CD8-positive, alpha-beta memory T cell (primary cell): ENCODE measurements around the gene FITM1. TPM values are rescaled to one million over a fixed set of nuclear protein-coding genes. Genes with fewer than 3 reads are reported as not detected.

ENCODE experiments used
- CTCF ChIA-PET: fragments of 350-600 bp; sonication (Branson Sonifier 250); formaldehyde crosslinking; loops from one replicate; lab custom pipeline; 2021; ENCODE audit warnings: antibody characterized with exemption; lab: Charles Lee
- POLR2A ChIA-PET: fragments of 350-600 bp; sonication (Branson Sonifier 250); formaldehyde crosslinking; loops from one replicate; lab custom pipeline; 2021; ENCODE audit warnings: antibody characterized with exemption; lab: Charles Lee
- DNase-seq, 5 donors: peaks; one replicate each; pipeline versions ENCODE4 v3.0.0 to v3.0.0-alpha.2; 2020 to 2022; ENCODE audit warnings: mixed read lengths in 1 of 5
- H3K27ac ChIP-seq: one replicate; pipeline ENCODE4 v1.7.0; 2013; ENCODE audit warnings: low read depth, mild to moderate bottlenecking, low read length, moderate library complexity
- H3K27me3 ChIP-seq: 2 replicates; pipeline ENCODE4 v1.7.0; 2013; ENCODE audit warnings: low read length, mild to moderate bottlenecking; ENCODE audit not compliant: insufficient read depth, poor library complexity, severe bottlenecking
- H3K36me3 ChIP-seq: 2 replicates; pipeline ENCODE4 v1.7.0; 2013; ENCODE audit warnings: mild to moderate bottlenecking, low read length, moderate library complexity; ENCODE audit not compliant: insufficient read depth
- H3K4me1 ChIP-seq: 2 replicates; pipeline ENCODE4 v1.7.0; 2013; ENCODE audit warnings: mild to moderate bottlenecking, low read length, moderate library complexity; ENCODE audit not compliant: insufficient read depth
- H3K4me3 ChIP-seq: 2 replicates; pipeline ENCODE4 v1.7.0; 2013; ENCODE audit warnings: mild to moderate bottlenecking, low read length
- H3K9me3 ChIP-seq: 2 replicates; pipeline ENCODE4 v1.7.0; 2013; ENCODE audit warnings: mild to moderate bottlenecking, low read length
- H3K27ac Mint-ChIP-seq, 8 donors: one replicate each; pipeline ENCODE4 v1.8.0; 2020 to 2021; ENCODE audit warnings: mixed read lengths in 8 of 8, mild to moderate bottlenecking in 6 of 8, inconsistent platforms in 3 of 8, moderate library complexity in 3 of 8
- H3K27me3 Mint-ChIP-seq, 2 donors: one replicate each; pipeline ENCODE4 v1.8.0; 2020 to 2021; ENCODE audit warnings: mixed read lengths in 2 of 2, mild to moderate bottlenecking in 1 of 2, moderate library complexity in 1 of 2
- H3K36me3 Mint-ChIP-seq, 3 donors: one replicate each; pipeline ENCODE4 v1.8.0; 2020 to 2021; ENCODE audit warnings: mixed read lengths in 3 of 3, inconsistent platforms in 1 of 3, mild to moderate bottlenecking in 1 of 3
- H3K4me1 Mint-ChIP-seq, 3 donors: one replicate each; pipeline ENCODE4 v1.8.0; 2020 to 2021; ENCODE audit warnings: mixed read lengths in 3 of 3, inconsistent platforms in 1 of 3, mild to moderate bottlenecking in 1 of 3
- H3K4me3 Mint-ChIP-seq, 7 donors: one replicate each; pipeline ENCODE4 v1.8.0; 2020 to 2021; ENCODE audit warnings: mixed read lengths in 7 of 7, mild to moderate bottlenecking in 6 of 7, moderate library complexity in 4 of 7, inconsistent platforms in 2 of 7
- H3K9me3 Mint-ChIP-seq, 5 donors: one replicate each; pipeline ENCODE4 v1.8.0; 2020 to 2022; ENCODE audit warnings: mixed read lengths in 5 of 5, mild to moderate bottlenecking in 3 of 5, moderate library complexity in 2 of 5, inconsistent platforms in 1 of 5
- polyA plus RNA-seq: library from polyadenylated mRNA; unstranded; fragments of 300-500 nt; fragmentation: Illumina TruSeq; gene quantifications from one replicate; pipeline ENCODE4 v1.2.3, GENCODE V29; 2021
- total RNA-seq, 2 experiments: library from RNA; stranded (reverse); gene quantifications; one replicate each; pipeline ENCODE4 v1.2.3, GENCODE V29; 2021

FITM1 gene
- total and polyA plus RNA-seq, 3 experiments from 2014 or later, result 0.58 to 1.1 TPM; not detected in 1

- ChIA-PET POLR2A (interaction anchor here (0.5 kb wide), 1 partner anchor 1580 kb away, joined by 8 read pairs; no protein-coding TSS in a partner anchor), CTCF (interaction anchor here (0.9 to 3.7 kb wide), 5 partner anchors 10 to 70 kb away, joined by 3 to 36 read pairs (median 4); partner anchors contain the start of genes EMC9, IRF9 and PSME1)
- H3K9me3 Mint-ChIP-seq, result no peaks in the 10 kb centered on the region
- peak overlapping the region in 1 of 8 donors; percentile 23 for H3K27ac Mint-ChIP-seq
- no peak overlapping the region for H3K4me3 ChIP-seq
- peaks cover 56% of the 10 kb centered on the region for H3K36me3 ChIP-seq
- no peaks in the 10 kb centered on the region for H3K9me3 ChIP-seq
- H3K27me3 Mint-ChIP-seq, result no peaks in the 10 kb centered on the region
- no peak for DNase-seq
- H3K27ac ChIP-seq, result no peak overlapping the region
- H3K27me3 ChIP-seq, result no peaks in the 10 kb centered on the region
- H3K4me1 ChIP-seq, result peaks cover 27% of the 10 kb centered on the region
- peaks cover 27 to 44% (median 36%) of the 10 kb centered on the region in 3 donors for H3K4me1 Mint-ChIP-seq
- peaks cover 8 to 76% (median 10%) of the 10 kb centered on the region in 3 donors for H3K36me3 Mint-ChIP-seq
- peak overlapping the region in 2 of 7 donors; percentile 36 to 98 for H3K4me3 Mint-ChIP-seq
Measured at GRCh38 chr14:24150993-24151392, 20.5 kb downstream of the FITM1 start.

- peak overlapping the region in 2 of 7 donors; percentile 36 to 98 for H3K4me3 Mint-ChIP-seq
- no peaks in the 10 kb centered on the region for H3K27me3 ChIP-seq
- peaks cover 8 to 74% (median 10%) of the 10 kb centered on the region in 3 donors for H3K36me3 Mint-ChIP-seq
- peak overlapping the region in 1 of 8 donors; percentile 61 for H3K27ac Mint-ChIP-seq
- no peaks in the 10 kb centered on the region for H3K9me3 Mint-ChIP-seq
- peaks cover 26% of the 10 kb centered on the region for H3K4me1 ChIP-seq
- H3K36me3 ChIP-seq, result peaks cover 56% of the 10 kb centered on the region
- ChIA-PET POLR2A (interaction anchor here (0.5 kb wide), 2 partner anchors 24 to 1580 kb away, joined by 4 to 8 read pairs; no protein-coding TSS in a partner anchor), CTCF (interaction anchor here (0.9 to 3.7 kb wide), 6 partner anchors 9 to 93 kb away, joined by 3 to 36 read pairs (median 4); partner anchors contain the start of genes EMC9, IRF9 and PSME1)
- no peaks in the 10 kb centered on the region for H3K27me3 Mint-ChIP-seq
- DNase-seq, result no peak
- H3K4me1 Mint-ChIP-seq, result peaks cover 22 to 40% (median 31%) of the 10 kb centered on the region in 3 donors
- no peaks in the 10 kb centered on the region for H3K9me3 ChIP-seq
- no peak overlapping the region for H3K27ac ChIP-seq
- H3K4me3 ChIP-seq, result no peak overlapping the region
Measured at GRCh38 chr14:24151404-24152080, 21.1 kb downstream of the FITM1 start.

GRCh38 chr14:24155100-24155499 is 24.6 kb downstream of the FITM1 start:
- Mint-ChIP-seq H3K4me1 (peaks cover 8 to 21% (median 13%) of the 10 kb centered on the region in 3 donors), H3K36me3 (peaks cover 12 to 71% (median 14%) of the 10 kb centered on the region in 3 donors), H3K4me3 (no peak overlapping the region), H3K27ac (peak overlapping the region in 4 of 8 donors; percentile 24 to 91 (median 83)), H3K9me3 (no peaks in the 10 kb centered on the region), H3K27me3 (no peaks in the 10 kb centered on the region)
- H3K4me1 ChIP-seq, result peaks cover 3% of the 10 kb centered on the region
- H3K9me3 ChIP-seq, result no peaks in the 10 kb centered on the region
- no peaks in the 10 kb centered on the region for H3K27me3 ChIP-seq
- CTCF ChIA-PET, result interaction anchor here (1.8 kb wide), 1 partner anchor 46 kb away, joined by 5 read pairs; no protein-coding TSS in a partner anchor
- POLR2A ChIA-PET, result interaction anchor here (0.6 kb wide), 2 partner anchors 14 to 103 kb away, joined by 3 read pairs; no protein-coding TSS in a partner anchor
- H3K4me3 ChIP-seq, result no peak overlapping the region
- H3K27ac ChIP-seq, result no peak overlapping the region
- DNase-seq, result no peak
- peaks cover 56% of the 10 kb centered on the region for H3K36me3 ChIP-seq

GRCh38 chr14:24156840-24157239 is 26.4 kb downstream of the FITM1 start:
- peaks cover 15 to 69% (median 21%) of the 10 kb centered on the region in 3 donors for H3K36me3 Mint-ChIP-seq
- H3K4me3 ChIP-seq, result no peak overlapping the region
- peak overlapping the region in 4 of 8 donors; percentile 23 to 85 (median 72) for H3K27ac Mint-ChIP-seq
- H3K4me1 Mint-ChIP-seq, result peaks cover 18 to 28% (median 19%) of the 10 kb centered on the region in 3 donors
- peak overlapping the region in 1 of 7 donors; percentile 8 for H3K4me3 Mint-ChIP-seq
- H3K36me3 ChIP-seq, result peaks cover 43% of the 10 kb centered on the region
- ChIA-PET CTCF (interaction anchor here (0.9 to 1.0 kb wide), 3 partner anchors 9 to 21 kb away, joined by 3 read pairs; partner anchors contain the start of genes PSME1 and RNF31), POLR2A (interaction anchor here (1.4 kb wide), 1 partner anchor 42 kb away, joined by 6 read pairs; the partner anchor contains the start of genes DCAF11 and NRL)
- H3K4me1 ChIP-seq, result peaks cover 8% of the 10 kb centered on the region
- H3K27me3 Mint-ChIP-seq, result peaks cover 0 to under 1% of the 10 kb centered on the region in 2 donors
- H3K27me3 ChIP-seq, result no peaks in the 10 kb centered on the region
- no peaks in the 10 kb centered on the region for H3K9me3 ChIP-seq
- H3K27ac ChIP-seq, result no peak overlapping the region
- no peak for DNase-seq
- no peaks in the 10 kb centered on the region for H3K9me3 Mint-ChIP-seq

DNA sequence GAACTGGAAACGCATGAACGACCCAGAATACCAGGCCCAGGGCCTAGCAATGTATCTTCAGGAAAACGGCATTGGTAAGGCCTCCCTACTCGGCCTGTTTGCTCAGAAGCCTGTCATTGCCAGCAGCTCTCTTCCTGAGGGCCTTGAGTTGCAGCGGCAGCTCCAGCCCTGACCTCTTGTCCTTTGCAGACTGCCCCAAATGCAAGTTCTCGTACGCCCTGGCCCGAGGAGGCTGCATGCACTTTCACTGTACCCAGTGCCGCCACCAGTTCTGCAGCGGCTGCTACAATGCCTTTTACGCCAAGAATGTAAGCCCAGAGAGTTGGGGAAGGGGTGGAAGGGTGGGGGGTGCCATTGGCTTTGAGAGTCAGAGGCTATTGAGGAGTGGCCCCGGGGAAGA is 26.9 kb downstream of the FITM1 start:
- Mint-ChIP-seq H3K4me1 (peaks cover 21 to 29% (median 24%) of the 10 kb centered on the region in 3 donors), H3K4me3 (no peak overlapping the region), H3K36me3 (peaks cover 15 to 70% (median 25%) of the 10 kb centered on the region in 3 donors), H3K27me3 (peaks cover 0 to 3% of the 10 kb centered on the region in 2 donors), H3K9me3 (no peaks in the 10 kb centered on the region), H3K27ac (peak overlapping the region in 4 of 8 donors; percentile 2 to 73 (median 49))
- POLR2A ChIA-PET, result interaction anchor here (1.4 kb wide), 1 partner anchor 43 kb away, joined by 6 read pairs; the partner anchor contains the start of genes DCAF11 and NRL
- Histone ChIP-seq H3K9me3 (no peaks in the 10 kb centered on the region), H3K27me3 (no peaks in the 10 kb centered on the region), H3K4me3 (no peak overlapping the region), H3K4me1 (peaks cover 13% of the 10 kb centered on the region), H3K36me3 (peaks cover 40% of the 10 kb centered on the region), H3K27ac (no peak overlapping the region)
- no peak for DNase-seq
- CTCF ChIA-PET, result interaction anchor here (0.9 to 1.0 kb wide), 3 partner anchors 9 to 21 kb away, joined by 3 read pairs; partner anchors contain the start of genes PSME1 and RNF31

DNA sequence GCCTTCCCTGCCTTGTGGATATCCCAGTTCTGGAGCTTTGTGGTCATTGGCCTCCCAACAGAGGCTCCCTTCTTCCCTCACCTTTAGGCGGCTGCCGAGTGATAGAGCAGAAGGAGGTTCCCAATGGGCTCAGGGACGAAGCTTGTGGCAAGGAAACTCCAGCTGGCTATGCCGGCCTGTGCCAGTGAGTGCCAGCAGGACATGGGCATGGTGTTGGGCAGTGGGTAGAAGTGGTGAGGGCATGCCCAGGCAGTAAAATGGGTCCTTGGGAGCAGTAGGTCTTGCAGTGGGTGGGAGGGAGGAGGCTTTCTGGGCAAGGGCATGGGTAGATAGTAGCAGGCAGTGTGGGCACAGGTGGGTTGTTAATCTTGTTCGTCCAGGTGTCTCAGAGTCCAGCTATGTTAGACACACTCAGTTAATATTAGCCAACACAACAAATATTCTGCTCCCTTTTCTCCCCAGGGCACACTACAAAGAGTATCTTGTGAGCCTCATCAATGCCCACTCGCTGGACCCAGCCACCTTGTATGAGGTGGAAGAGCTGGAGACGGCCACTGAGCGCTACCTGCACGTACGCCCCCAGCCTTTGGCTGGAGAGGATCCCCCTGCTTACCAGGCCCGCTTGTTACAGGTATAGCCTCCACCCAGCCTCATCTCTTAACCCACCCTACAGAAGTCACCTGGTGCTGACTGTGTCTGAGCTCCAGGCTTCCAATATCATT is 29.5 kb downstream of the FITM1 start:
- no peak overlapping the region for H3K4me3 ChIP-seq
- peaks cover 26 to 82% (median 28%) of the 10 kb centered on the region in 3 donors for H3K36me3 Mint-ChIP-seq
- peaks cover 0 to 3% of the 10 kb centered on the region in 2 donors for H3K27me3 Mint-ChIP-seq
- H3K4me3 Mint-ChIP-seq, result peak overlapping the region in 4 of 7 donors; percentile 15 to 79 (median 46)
- CTCF ChIA-PET, result interaction anchor here (0.8 to 5.2 kb wide), 25 partner anchors 9 to 281 kb away, joined by 3 to 50 read pairs (median 13); partner anchors contain the start of genes CHMP4A, DCAF11, DHRS1 and EMC9
- H3K9me3 Mint-ChIP-seq, result no peaks in the 10 kb centered on the region
- peaks cover 46% of the 10 kb centered on the region for H3K36me3 ChIP-seq
- POLR2A ChIA-PET, result interaction anchor here (0.9 to 2.5 kb wide), 7 partner anchors 12 to 54 kb away, joined by 3 to 23 read pairs (median 12); partner anchors contain the start of genes CHMP4A, DCAF11, EMC9 and NRL
- H3K4me1 Mint-ChIP-seq, result peaks cover 34 to 47% (median 42%) of the 10 kb centered on the region in 3 donors
- H3K27ac Mint-ChIP-seq, result peak overlapping the region; percentile 54 to 100 (median 88)
- DNase-seq, result no peak
- H3K27me3 ChIP-seq, result no peaks in the 10 kb centered on the region
- H3K4me1 ChIP-seq, result peaks cover 39% of the 10 kb centered on the region
- H3K27ac ChIP-seq, result peak overlapping the region; percentile 96
- no peaks in the 10 kb centered on the region for H3K9me3 ChIP-seq

DNA sequence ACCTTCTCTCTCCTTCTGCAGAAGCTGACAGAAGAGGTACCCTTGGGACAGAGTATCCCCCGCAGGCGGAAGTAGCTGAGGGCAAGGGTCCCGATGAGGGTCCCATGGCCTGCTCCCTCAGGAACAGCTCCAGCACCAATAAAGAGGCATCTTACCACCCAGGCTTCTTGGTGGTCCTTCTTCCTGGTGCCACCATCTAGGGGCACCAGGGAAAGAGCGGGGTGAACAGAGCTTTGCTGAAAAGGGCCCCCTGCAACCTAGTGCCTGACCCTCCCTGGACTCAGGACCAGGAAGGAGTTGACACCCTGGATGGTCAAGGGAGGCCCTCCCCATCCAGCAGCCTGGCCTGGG is 30.0 kb downstream of the FITM1 start:
- Histone ChIP-seq H3K9me3 (no peaks in the 10 kb centered on the region), H3K27me3 (no peaks in the 10 kb centered on the region), H3K36me3 (peaks cover 46% of the 10 kb centered on the region), H3K4me1 (peaks cover 41% of the 10 kb centered on the region), H3K27ac (peak overlapping the region; percentile 96), H3K4me3 (no peak overlapping the region)
- Mint-ChIP-seq H3K36me3 (peaks cover 28 to 82% (median 29%) of the 10 kb centered on the region in 3 donors), H3K4me1 (peaks cover 39 to 53% (median 46%) of the 10 kb centered on the region in 3 donors), H3K4me3 (peak overlapping the region in 3 of 7 donors; percentile 15 to 98 (median 31)), H3K27ac (peak overlapping the region; percentile 54 to 100 (median 99)), H3K27me3 (peaks cover 0 to 3% of the 10 kb centered on the region in 2 donors), H3K9me3 (no peaks in the 10 kb centered on the region)
- ChIA-PET CTCF (interaction anchor here (1.0 to 5.2 kb wide), 33 partner anchors 9 to 280 kb away, joined by 3 to 50 read pairs (median 5); partner anchors contain the start of genes CHMP4A, DCAF11, DHRS1 and EMC9), POLR2A (interaction anchor here (0.9 to 2.5 kb wide), 9 partner anchors 12 to 82 kb away, joined by 3 to 23 read pairs (median 11); partner anchors contain the start of genes CHMP4A, DCAF11, EMC9 and NRL)
- no peak for DNase-seq
